GM12892 (cell line): ENCODE measurements around the gene PNMA8B.
"Not testable (repeated sequence)": the region's sequence is repeated elsewhere in the genome, so short reads cannot be mapped to it uniquely, and the experiment has no call there.

Experiments used
- DNase-seq: peaks from one replicate; pipeline ENCODE4 v3.0.0; 2011; ENCODE audit not compliant: insufficient read length
- FAIRE-seq: peaks from 2 replicates; lab custom pipeline; 2011; peaks lifted over from hg19 to GRCh38; lab: Jason Lieb, UNC
- POLR2A ChIP-seq: IDR thresholded peaks from 2 replicates; pipeline ENCODE4 v1.6.1; 2011; ENCODE audit warnings: low read depth, low read length, control low read depth
- POLR2AphosphoS5 ChIP-seq: IDR thresholded peaks from 2 replicates; pipeline ENCODE4 v1.6.1; 2011; ENCODE audit warnings: low read depth, low read length, control low read depth
- TAF1 ChIP-seq: IDR thresholded peaks from 2 replicates; pipeline ENCODE4 v1.6.1; 2011; ENCODE audit warnings: low read depth, mild to moderate bottlenecking, control low read depth, low read length, borderline replicate concordance

PNMA8B gene

DNA sequence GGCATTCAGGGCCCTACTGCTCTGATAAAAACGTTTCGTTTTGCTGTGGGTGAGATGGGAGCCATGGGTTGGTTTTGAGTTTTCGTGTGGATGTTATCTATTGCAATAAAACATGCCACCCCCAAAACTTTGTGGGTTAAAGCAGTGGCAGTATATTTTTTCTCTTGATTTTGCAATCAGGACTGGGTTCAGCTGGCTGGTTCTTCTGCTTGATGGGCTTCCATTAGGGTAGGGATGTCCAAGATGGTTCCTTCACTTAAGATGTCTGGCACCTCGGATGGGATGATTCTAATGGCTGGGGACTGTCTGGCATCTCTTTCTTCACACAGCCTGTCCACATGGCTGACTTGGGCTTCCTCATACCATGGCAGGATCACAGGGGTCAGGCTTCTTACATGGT is 15.6 kb upstream of the PNMA8B start:
- no peak for DNase-seq
- no peak for FAIRE-seq

DNA sequence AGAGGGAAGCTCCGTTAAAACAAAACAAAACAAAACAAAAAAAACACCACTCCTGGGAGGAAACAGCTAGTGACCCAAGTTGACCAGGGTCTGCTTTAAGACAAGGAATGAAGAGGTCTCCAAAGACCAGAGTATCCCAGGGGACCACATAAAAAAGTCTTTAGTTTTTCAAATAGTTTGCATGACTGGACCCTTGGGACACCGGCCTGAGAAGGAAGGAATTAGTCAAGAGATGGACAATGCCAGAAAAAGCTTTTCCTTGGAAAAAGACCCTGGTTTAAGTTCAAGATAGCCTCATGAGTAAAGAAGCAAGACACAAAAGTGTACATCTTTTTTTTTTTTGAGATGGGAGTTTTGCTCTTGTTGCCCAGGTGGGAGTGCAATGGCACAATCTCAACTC is 12.5 kb upstream of the PNMA8B start:
- no peak for TF ChIP-seq POLR2AphosphoS5
- TF ChIP-seq POLR2A: no peak
- TF ChIP-seq TAF1: no peak
- DNase-seq: no peak
- no peak for FAIRE-seq

More for the DNA sequence above, 15.6 kb upstream of the PNMA8B start:
- no peak for TF ChIP-seq POLR2A
- TF ChIP-seq TAF1: no peak
- TF ChIP-seq POLR2AphosphoS5: no peak

- DNase-seq (no peak), FAIRE-seq (no peak)
- TF ChIP-seq TAF1 (no peak), POLR2AphosphoS5 (no peak), POLR2A (no peak)
Observed at GRCh38 chr19:46503848-46504453, 8.3 kb upstream of the PNMA8B start.

- FAIRE-seq (no peak), DNase-seq (no peak)
- TF ChIP-seq POLR2AphosphoS5: no peak
- no peak for TF ChIP-seq TAF1
- no peak for TF ChIP-seq POLR2A
Observed at GRCh38 chr19:46502891-46503290, 7.2 kb upstream of the PNMA8B start.

GRCh38 chr19:46499692-46500091 is 4.0 kb upstream of the PNMA8B start:
- TF ChIP-seq TAF1 (no peak), POLR2A (no peak), POLR2AphosphoS5 (no peak)
- no peak for DNase-seq

DNA sequence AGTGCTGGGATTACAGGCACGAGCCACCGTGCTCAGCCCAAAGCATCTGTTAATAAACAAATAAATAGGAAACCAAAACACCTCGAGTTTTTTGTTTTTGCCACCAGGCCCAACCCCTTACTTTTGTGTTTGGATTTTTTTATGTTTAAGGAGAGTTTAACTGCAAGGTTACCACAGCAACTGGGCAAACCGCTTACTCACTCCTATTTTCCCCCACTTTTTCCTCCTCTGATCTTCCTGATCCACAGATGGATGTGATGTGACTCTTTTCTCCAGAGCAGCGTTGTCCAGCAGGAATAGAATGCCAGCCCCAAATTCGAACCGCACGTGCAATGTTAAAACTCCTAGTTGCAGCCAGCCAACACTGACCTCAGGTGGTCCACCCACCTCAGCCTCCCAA is 2.1 kb upstream of the PNMA8B start:
- DNase-seq: no peak
- FAIRE-seq: no peak
- TF ChIP-seq TAF1 (no peak), POLR2AphosphoS5 (no peak), POLR2A (no peak)

More at GRCh38 chr19:46499692-46500091, 4.0 kb upstream of the PNMA8B start:
- no peak for FAIRE-seq

- not testable (repeated sequence) for FAIRE-seq, DNase-seq
Observed at GRCh38 chr19:46496886-46497285, 1.2 kb upstream of the PNMA8B start.

DNA sequence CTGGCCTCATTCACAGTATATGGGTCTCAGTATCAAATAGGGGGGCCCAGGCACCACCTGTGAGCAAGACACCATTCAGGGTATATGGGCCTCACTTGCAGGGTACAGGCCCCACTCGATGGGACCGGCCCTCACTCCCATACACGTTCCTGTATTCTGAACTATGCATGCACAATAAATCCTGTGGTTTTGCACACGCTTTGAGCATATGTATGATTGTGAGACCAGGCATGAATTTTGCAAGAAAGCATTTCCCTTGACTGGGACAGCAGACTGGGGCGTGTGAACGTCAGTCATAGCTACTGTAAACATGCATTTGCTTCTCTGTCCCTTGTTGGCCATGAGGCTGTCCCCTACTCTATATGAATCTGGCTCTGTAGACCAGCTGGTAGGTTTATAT is 637 bp upstream of the PNMA8B start:
- TF ChIP-seq POLR2A (no peak), TAF1 (no peak), POLR2AphosphoS5 (no peak)
- FAIRE-seq (no peak), DNase-seq (no peak)

GRCh38 chr19:46494941-46495785 is 504 bp downstream of the PNMA8B start:
- TF ChIP-seq POLR2AphosphoS5: no peak
- TF ChIP-seq POLR2A: no peak
- no peak for TF ChIP-seq TAF1
- FAIRE-seq: no peak

GRCh38 chr19:46494146-46494940 is 1.3 kb downstream of the PNMA8B start:
- FAIRE-seq (no peak), DNase-seq (no peak)
- TF ChIP-seq TAF1 (no peak), POLR2AphosphoS5 (no peak), POLR2A (no peak)

More at GRCh38 chr19:46494941-46495785, 504 bp downstream of the PNMA8B start:
- DNase-seq: no peak

- FAIRE-seq (no peak), DNase-seq (no peak)
- TF ChIP-seq POLR2AphosphoS5 (no peak), POLR2A (no peak), TAF1 (no peak)
Observed at GRCh38 chr19:46493236-46494145, 2.2 kb downstream of the PNMA8B start.
